Measurements from ENCODE around the gene MS4A13. TPM values are rescaled to one million over a fixed set of nuclear protein-coding genes. Genes with fewer than 3 reads are reported as not detected.
"Not testable (repeated sequence)": the region's sequence is repeated elsewhere in the genome, so short reads cannot be mapped to it uniquely, and the experiment has no call there.

Gene MS4A13
- total RNA-seq, 1 donor from 2014 or later: not detected

- Mint-ChIP-seq H3K9me3 (ENCODE audit: low read depth) (no peaks in the 10 kb centered on the region), H3K27ac (no peak overlapping the region), H3K4me3 (ENCODE audit: low read depth) (no peak overlapping the region)
Measured at GRCh38 chr11:60512651-60513225, 2.5 kb upstream of the MS4A13 start.

DNA sequence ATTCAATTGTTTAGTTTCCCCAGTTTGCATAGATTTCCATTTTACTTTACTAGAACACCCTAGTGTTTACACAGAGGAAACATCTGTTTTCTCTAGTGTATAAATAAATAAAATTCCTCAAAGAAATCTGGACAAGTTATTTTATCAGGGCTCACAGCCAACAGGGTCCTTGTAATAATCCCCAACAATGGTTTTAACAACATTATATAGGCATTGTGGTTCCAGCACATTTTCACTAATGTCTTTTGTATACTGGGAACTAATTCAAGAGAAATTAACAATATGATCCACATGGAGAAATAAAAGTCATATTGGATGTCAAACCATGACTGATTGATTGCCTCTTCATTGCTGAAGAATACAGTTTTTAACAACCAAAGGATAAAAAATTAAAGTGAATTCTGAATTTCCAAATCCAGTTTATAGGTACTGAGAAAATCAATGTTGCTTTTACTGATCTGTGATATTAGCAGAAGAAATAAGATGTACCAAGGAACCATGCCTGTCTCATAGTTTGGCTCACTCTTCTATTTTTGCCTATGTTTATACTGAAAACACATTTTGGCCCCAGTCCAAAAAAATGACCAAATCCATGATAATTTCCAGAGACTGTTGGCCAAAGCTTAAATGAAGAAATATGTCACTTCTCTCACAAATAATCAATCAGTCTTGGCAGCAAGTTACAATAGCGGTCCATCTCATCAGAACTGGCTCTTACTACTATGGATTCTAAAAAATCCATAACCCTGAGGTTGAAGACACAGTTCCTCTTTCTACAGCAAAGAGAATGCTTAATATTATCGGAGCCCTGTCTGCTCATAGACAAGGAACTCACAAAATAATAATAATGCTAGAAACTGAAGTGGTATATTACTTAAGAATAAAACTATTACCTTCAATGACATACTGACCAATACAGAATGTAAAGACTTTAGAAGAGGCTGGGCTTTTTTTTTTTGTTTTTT, 1.4 kb upstream of the MS4A13 start:
- H3K9me3 Mint-ChIP-seq (ENCODE audit: low read depth): no peaks in the 10 kb centered on the region
- no peak for DNase-seq (ENCODE audit: low spot score, unreplicated experiment)
- no peaks in the 10 kb centered on the region for H3K36me3 Mint-ChIP-seq (ENCODE audit: insufficient read depth)
- H3K4me3 Mint-ChIP-seq (ENCODE audit: low read depth): no peak overlapping the region
- no peaks in the 10 kb centered on the region for H3K4me1 Mint-ChIP-seq (ENCODE audit: low read depth)
- H3K27ac Mint-ChIP-seq: no peak overlapping the region
- TF ChIP-seq CTCF (IDR thresholded peaks at IDR 0.05; ENCODE audit: unreplicated experiment): no peak
- no peaks in the 10 kb centered on the region for H3K27me3 Mint-ChIP-seq

More at GRCh38 chr11:60512651-60513225, 2.5 kb upstream of the MS4A13 start:
- no peak for DNase-seq (ENCODE audit: low spot score, unreplicated experiment)
- TF ChIP-seq CTCF (IDR thresholded peaks at IDR 0.05; ENCODE audit: unreplicated experiment): no peak
- no peaks in the 10 kb centered on the region for H3K36me3 Mint-ChIP-seq (ENCODE audit: insufficient read depth)
- no peaks in the 10 kb centered on the region for H3K27me3 Mint-ChIP-seq
- H3K4me1 Mint-ChIP-seq (ENCODE audit: low read depth): no peaks in the 10 kb centered on the region

DNA sequence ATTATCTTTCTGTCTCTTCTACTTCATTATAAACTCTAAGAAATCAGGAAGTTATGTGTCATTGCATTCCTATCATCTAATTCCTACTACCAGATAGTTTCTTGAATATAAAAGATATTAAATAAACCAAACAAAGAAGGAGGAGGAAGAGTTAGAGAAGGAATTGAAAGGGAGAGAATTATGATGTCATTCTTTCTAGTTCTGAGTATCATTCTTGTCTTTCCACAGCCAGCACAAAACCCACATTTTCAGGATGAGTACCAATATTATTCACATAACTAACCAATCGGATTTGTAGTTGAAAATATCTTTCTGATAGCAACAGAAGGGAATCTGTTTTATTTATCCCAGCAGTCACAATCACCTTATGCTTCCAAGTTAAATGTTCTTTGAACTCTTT, 13.3 kb downstream of the MS4A13 start:
- no peak overlapping the region for H3K4me3 Mint-ChIP-seq (ENCODE audit: low read depth)
- peaks cover 6% of the 10 kb centered on the region for H3K9me3 Mint-ChIP-seq (ENCODE audit: low read depth)
- TF ChIP-seq CTCF (IDR thresholded peaks at IDR 0.05; ENCODE audit: unreplicated experiment): no peak
- H3K36me3 Mint-ChIP-seq (ENCODE audit: insufficient read depth): no peaks in the 10 kb centered on the region
- H3K27ac Mint-ChIP-seq: no peak overlapping the region
- no peaks in the 10 kb centered on the region for H3K27me3 Mint-ChIP-seq
- H3K4me1 Mint-ChIP-seq (ENCODE audit: low read depth): peaks cover 2% of the 10 kb centered on the region
- no peak for DNase-seq (ENCODE audit: low spot score, unreplicated experiment)

- peaks cover 6% of the 10 kb centered on the region for H3K9me3 Mint-ChIP-seq (ENCODE audit: low read depth)
- no peaks in the 10 kb centered on the region for H3K36me3 Mint-ChIP-seq (ENCODE audit: insufficient read depth)
- no peaks in the 10 kb centered on the region for H3K27me3 Mint-ChIP-seq
- H3K4me1 Mint-ChIP-seq (ENCODE audit: low read depth): peaks cover 2% of the 10 kb centered on the region
- no peak for TF ChIP-seq CTCF (IDR thresholded peaks at IDR 0.05; ENCODE audit: unreplicated experiment)
- no peak overlapping the region for H3K27ac Mint-ChIP-seq
- H3K4me3 Mint-ChIP-seq (ENCODE audit: low read depth): no peak overlapping the region
- DNase-seq (ENCODE audit: low spot score, unreplicated experiment): no peak
Measured at GRCh38 chr11:60528934-60529333, 13.7 kb downstream of the MS4A13 start.

- H3K36me3 Mint-ChIP-seq (ENCODE audit: insufficient read depth): no peaks in the 10 kb centered on the region
- H3K4me3 Mint-ChIP-seq (ENCODE audit: low read depth): no peak overlapping the region
- TF ChIP-seq CTCF (IDR thresholded peaks at IDR 0.05; ENCODE audit: unreplicated experiment): no peak
- no peak overlapping the region for H3K27ac Mint-ChIP-seq
- no peaks in the 10 kb centered on the region for H3K27me3 Mint-ChIP-seq
- no peak for DNase-seq (ENCODE audit: low spot score, unreplicated experiment)
- peaks cover 2% of the 10 kb centered on the region for H3K4me1 Mint-ChIP-seq (ENCODE audit: low read depth)
- H3K9me3 Mint-ChIP-seq (ENCODE audit: low read depth): peaks cover 6% of the 10 kb centered on the region
Measured at GRCh38 chr11:60530454-60531100, 15.4 kb downstream of the MS4A13 start.

DNA sequence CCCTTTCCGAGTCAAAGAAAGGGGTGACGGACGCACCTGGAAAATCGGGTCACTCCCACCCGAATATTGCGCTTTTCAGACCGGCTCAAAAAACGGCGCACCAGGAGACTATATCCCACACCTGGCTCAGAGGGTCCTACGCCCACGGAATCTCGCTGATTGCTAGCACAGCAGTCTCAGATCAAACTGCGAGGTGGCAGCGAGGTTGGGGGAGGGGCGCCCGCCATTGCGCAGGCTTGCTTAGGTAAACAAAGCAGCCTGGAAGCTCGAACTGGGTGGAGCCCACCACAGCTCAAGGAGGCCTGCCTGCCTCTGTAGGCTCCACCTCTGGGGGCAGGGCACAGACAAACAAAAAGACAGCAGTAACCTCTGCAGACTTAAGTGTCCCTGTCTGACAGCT, 17.2 kb downstream of the MS4A13 start:
- not testable (repeated sequence) for H3K27me3 Mint-ChIP-seq; H3K9me3 Mint-ChIP-seq (ENCODE audit: low read depth); DNase-seq (ENCODE audit: low spot score, unreplicated experiment); H3K36me3 Mint-ChIP-seq (ENCODE audit: insufficient read depth); H3K27ac Mint-ChIP-seq; H3K4me3 Mint-ChIP-seq (ENCODE audit: low read depth); H3K4me1 Mint-ChIP-seq (ENCODE audit: low read depth)

GRCh38 chr11:60538627-60539026, 23.4 kb downstream of the MS4A13 start:
- not testable (repeated sequence) for H3K27ac Mint-ChIP-seq; H3K4me3 Mint-ChIP-seq (ENCODE audit: low read depth); H3K4me1 Mint-ChIP-seq (ENCODE audit: low read depth); H3K36me3 Mint-ChIP-seq (ENCODE audit: insufficient read depth); DNase-seq (ENCODE audit: low spot score, unreplicated experiment); H3K27me3 Mint-ChIP-seq; H3K9me3 Mint-ChIP-seq (ENCODE audit: low read depth)

All from progenitor cell of endocrine pancreas (in vitro differentiated cells).